Neuronal stem cell (in vitro differentiated cells): Measurements from ENCODE around the gene UGT1A7.
"Not testable (repeated sequence)": the region's sequence is repeated elsewhere in the genome, so short reads cannot be mapped to it uniquely, and the experiment has no call there.

ENCODE experiments used
- DNase-seq: peaks from one replicate; pipeline ENCODE4 v3.0.0-alpha.2; 2013; ENCODE audit warnings: low spot score
- H2AFZ ChIP-seq: one replicate; pipeline ENCODE4 v1.6.1; 2013; ENCODE audit warnings: mild to moderate bottlenecking, low read length, inconsistent platforms
- H2AK5ac ChIP-seq: 2 replicates; pipeline ENCODE4 v1.6.1; 2013; ENCODE audit warnings: low read depth, mild to moderate bottlenecking, inconsistent platforms, low read length, moderate library complexity, mixed read lengths
- H2BK120ac ChIP-seq: 2 replicates; pipeline ENCODE4 v1.6.1; 2013; ENCODE audit warnings: low read depth, mild to moderate bottlenecking, inconsistent platforms, low read length, moderate library complexity, mixed read lengths
- H2BK12ac ChIP-seq: one replicate; pipeline ENCODE4 v1.6.1; 2013; ENCODE audit warnings: low read length, inconsistent platforms
- H2BK15ac ChIP-seq: 2 replicates; pipeline ENCODE4 v1.6.1; 2013; ENCODE audit warnings: mild to moderate bottlenecking, low read length, inconsistent platforms, mixed read lengths
- H2BK5ac ChIP-seq: one replicate; pipeline ENCODE4 v1.6.1; 2013; ENCODE audit warnings: inconsistent platforms, mild to moderate bottlenecking, low read length, moderate library complexity
- H3K14ac ChIP-seq: one replicate; pipeline ENCODE4 v1.6.1; 2013; ENCODE audit warnings: low read length, inconsistent platforms
- H3K18ac ChIP-seq: 2 replicates; pipeline ENCODE4 v1.6.1; 2013; ENCODE audit warnings: low read length, inconsistent platforms
- H3K23ac ChIP-seq: 2 replicates; pipeline ENCODE4 v1.6.1; 2013; ENCODE audit warnings: low read depth, mild to moderate bottlenecking, mixed read lengths, low read length, inconsistent platforms; ENCODE audit not compliant: poor library complexity
- H3K27ac ChIP-seq: replicated peaks from 3 replicates; pipeline ENCODE4 v1.5.1; 2013; ENCODE audit warnings: low read length, inconsistent platforms
- H3K27me3 ChIP-seq, 3 experiments: 2 replicates each; pipeline ENCODE4 v1.6.1; 2013; ENCODE audit warnings: low read length in 3 of 3, mild to moderate bottlenecking in 2 of 3, inconsistent platforms in 1 of 3, low read depth in 1 of 3, mixed read lengths in 1 of 3, moderate library complexity in 1 of 3; ENCODE audit not compliant: control insufficient read depth in 3 of 3, insufficient read depth in 3 of 3
- H3K36me3 ChIP-seq, 2 donors: replicated peaks in 1 of 2; 2 replicates each; pipeline ENCODE4 v1.6.1; 2013; ENCODE audit warnings: low read length in 2 of 2; ENCODE audit not compliant: control insufficient read depth in 2 of 2, insufficient read depth in 2 of 2
- H3K4ac ChIP-seq: 2 replicates; pipeline ENCODE4 v1.6.1; 2013; ENCODE audit warnings: inconsistent platforms, mild to moderate bottlenecking, low read length, moderate library complexity
- H3K4me1 ChIP-seq, 2 donors: 1 replicate in 1 of 2; 2 replicates in 1 of 2; pipeline ENCODE4 v1.6.1; 2013; ENCODE audit warnings: low read length in 2 of 2, low read depth in 1 of 2; ENCODE audit not compliant: control insufficient read depth in 2 of 2, insufficient read depth in 1 of 2
- H3K4me2 ChIP-seq: one replicate; pipeline ENCODE4 v1.6.1; 2013; ENCODE audit warnings: mild to moderate bottlenecking, low read length, inconsistent platforms; ENCODE audit not compliant: insufficient read depth, poor library complexity, severe bottlenecking
- H3K4me3 ChIP-seq, 2 donors: 2 replicates each; pipeline ENCODE4 v1.5.1; 2013; ENCODE audit warnings: low read length in 2 of 2, mild to moderate bottlenecking in 2 of 2, inconsistent platforms in 1 of 2, moderate library complexity in 1 of 2
- H3K79me1 ChIP-seq: one replicate; pipeline ENCODE4 v1.6.1; 2013; ENCODE audit warnings: low read depth, mild to moderate bottlenecking, inconsistent platforms, low read length, moderate library complexity
- H3K9ac ChIP-seq: one replicate; pipeline ENCODE4 v1.6.1; 2013; ENCODE audit warnings: mild to moderate bottlenecking, low read depth, low read length, inconsistent platforms; ENCODE audit not compliant: poor library complexity
- H3K9me3 ChIP-seq, 2 donors: replicated peaks in 1 of 2; 2 replicates each; pipeline versions ENCODE3 to v1.6.1; 2013; ENCODE audit warnings: low read length in 2 of 2, mild to moderate bottlenecking in 2 of 2, inconsistent platforms in 1 of 2, low read depth in 1 of 2, mixed read lengths in 1 of 2, moderate library complexity in 1 of 2; ENCODE audit not compliant: control insufficient read depth in 2 of 2, insufficient read depth in 1 of 2
- H4K8ac ChIP-seq: one replicate; pipeline ENCODE4 v1.6.1; 2013; ENCODE audit warnings: low read depth, mild to moderate bottlenecking, inconsistent platforms, low read length, moderate library complexity
- H4K91ac ChIP-seq: one replicate; pipeline ENCODE4 v1.6.1; 2013; ENCODE audit warnings: low read length, low read depth, mild to moderate bottlenecking, inconsistent platforms; ENCODE audit not compliant: poor library complexity
- WGBS, 2 donors: extraction: QIAGEN DNeasy Blood & Tissue Kit; methylation state at CpG; one replicate each; pipeline ENCODE4 v1.1.7; 2013; ENCODE audit warnings: missing lambda C conversion rate in 2 of 2, mixed read lengths in 1 of 2; ENCODE audit not compliant: insufficient read length in 2 of 2, insufficient replicate concordance in 1 of 2; ENCODE audit errors: extremely low coverage in 2 of 2; 5-methylcytosine and 5-hydroxymethylcytosine counted together

Gene UGT1A7

DNA sequence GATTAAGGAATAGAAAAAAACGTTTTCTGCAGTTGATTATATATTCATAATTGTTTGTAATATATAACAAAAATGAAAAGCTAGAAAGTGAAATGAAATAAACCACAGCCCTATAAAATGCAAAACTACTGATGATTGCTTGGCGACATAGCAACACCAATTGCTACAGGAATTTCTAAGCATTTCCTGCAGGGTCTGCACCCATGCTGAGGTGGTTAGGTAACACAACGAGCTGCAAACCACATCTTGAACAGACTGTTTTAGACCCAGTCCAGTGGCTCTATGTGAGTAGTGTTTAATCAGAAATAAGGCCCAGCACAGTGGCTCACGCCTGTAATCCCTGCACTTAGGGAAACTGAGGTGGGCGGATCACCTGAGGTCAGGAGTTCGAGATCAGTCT is 27.2 kb upstream of the UGT1A7 start:
- no peak for DNase-seq
- no peaks in the 10 kb centered on the region for H3K4me1 ChIP-seq
- no peak overlapping the region for H4K91ac ChIP-seq
- no peak overlapping the region for H2BK120ac ChIP-seq
- no peak overlapping the region for H3K14ac ChIP-seq
- H3K36me3 ChIP-seq, result no peaks in the 10 kb centered on the region
- no peak overlapping the region for H3K23ac ChIP-seq
- no peak overlapping the region for H3K18ac ChIP-seq
- no peak overlapping the region for H3K4me2 ChIP-seq
- no peak overlapping the region for H3K27ac ChIP-seq
- H2BK15ac ChIP-seq, result no peak overlapping the region
- H3K4me3 ChIP-seq, result no peak overlapping the region
- H3K27me3 ChIP-seq, result peaks cover 0 to 4% (median 0%) of the 10 kb centered on the region in 3 experiments
- H2BK12ac ChIP-seq, result no peak overlapping the region
- WGBS, 2 donors, result no CpG with 5 or more reads among the region's 6 CpGs
- no peak overlapping the region for H3K4ac ChIP-seq
- H3K79me1 ChIP-seq, result no peaks in the 10 kb centered on the region
- no peak overlapping the region for H3K9ac ChIP-seq
- no peak overlapping the region for H2AFZ ChIP-seq
- H2BK5ac ChIP-seq, result no peak overlapping the region
- H3K9me3 ChIP-seq, result no peaks in the 10 kb centered on the region
- no peak overlapping the region for H2AK5ac ChIP-seq
- H4K8ac ChIP-seq, result no peak overlapping the region

DNA sequence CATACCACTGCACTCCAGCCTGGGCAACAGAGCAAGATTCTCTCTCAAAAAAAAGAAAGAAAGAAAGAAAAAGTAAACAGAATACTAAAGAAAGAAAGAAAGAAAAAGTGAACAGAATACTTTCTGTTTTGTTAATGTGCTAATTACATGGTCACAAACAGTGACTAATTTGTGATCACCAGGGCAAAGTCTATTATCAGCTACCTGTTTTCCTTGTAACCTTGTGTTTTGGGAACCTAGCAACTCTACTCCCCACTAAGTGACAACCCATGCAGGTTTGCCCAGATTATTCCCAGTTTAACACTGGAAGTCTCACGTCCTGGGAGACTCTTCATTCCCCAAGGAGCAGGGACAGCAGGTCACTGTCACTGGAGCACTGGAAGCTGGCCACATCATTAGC is 26.7 kb upstream of the UGT1A7 start:
- Histone ChIP-seq H3K79me1 (no peaks in the 10 kb centered on the region), H4K8ac (no peak overlapping the region), H3K9me3 (no peaks in the 10 kb centered on the region), H3K4ac (no peak overlapping the region), H3K27me3 (peaks cover 0 to 4% (median 0%) of the 10 kb centered on the region in 3 experiments), H3K27ac (no peak overlapping the region), H3K18ac (no peak overlapping the region), H2BK120ac (no peak overlapping the region), H3K4me2 (no peak overlapping the region), H2AFZ (no peak overlapping the region), H2BK12ac (no peak overlapping the region), H3K4me1 (no peaks in the 10 kb centered on the region), H2AK5ac (no peak overlapping the region), H3K23ac (no peak overlapping the region), H3K36me3 (no peaks in the 10 kb centered on the region), H3K4me3 (no peak overlapping the region), H2BK15ac (no peak overlapping the region), H4K91ac (no peak overlapping the region), H3K14ac (no peak overlapping the region), H2BK5ac (no peak overlapping the region), H3K9ac (no peak overlapping the region)
- no peak for DNase-seq
- no CpG with 5 or more reads among the region's 1 CpG for WGBS, 2 donors

DNA sequence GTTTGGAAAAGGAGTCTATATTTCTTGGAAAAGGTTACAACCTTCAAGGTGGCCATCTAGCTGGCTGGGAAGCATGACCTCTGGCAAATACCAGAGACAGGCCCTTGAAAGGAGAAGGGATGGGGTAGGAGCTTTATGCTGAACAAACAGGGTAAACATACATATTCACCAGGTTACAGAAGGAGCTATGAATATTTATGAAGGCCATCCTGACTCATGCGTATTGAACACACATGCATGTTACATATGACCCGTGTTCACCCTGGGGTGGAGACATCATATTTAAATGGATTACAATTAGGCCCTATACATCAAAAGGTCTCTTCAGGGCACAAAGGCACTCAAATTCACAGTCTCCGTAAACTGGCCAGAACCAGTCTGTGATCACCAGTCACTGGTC is 25.8 kb upstream of the UGT1A7 start:
- not testable (repeated sequence) for H3K9ac ChIP-seq, H3K27me3 ChIP-seq, H3K79me1 ChIP-seq, H3K9me3 ChIP-seq, H2BK12ac ChIP-seq, H3K18ac ChIP-seq, H3K14ac ChIP-seq, H3K4me2 ChIP-seq, H3K36me3 ChIP-seq, H3K4me3 ChIP-seq, H4K91ac ChIP-seq, H2BK120ac ChIP-seq, H2AK5ac ChIP-seq, H3K4me1 ChIP-seq, H2BK5ac ChIP-seq, H3K4ac ChIP-seq, H4K8ac ChIP-seq, DNase-seq, H2BK15ac ChIP-seq, H3K23ac ChIP-seq, H3K27ac ChIP-seq
- peak overlapping the region; percentile 60 for H2AFZ ChIP-seq
- no CpG with 5 or more reads among the region's 3 CpGs for WGBS, 2 donors

DNA sequence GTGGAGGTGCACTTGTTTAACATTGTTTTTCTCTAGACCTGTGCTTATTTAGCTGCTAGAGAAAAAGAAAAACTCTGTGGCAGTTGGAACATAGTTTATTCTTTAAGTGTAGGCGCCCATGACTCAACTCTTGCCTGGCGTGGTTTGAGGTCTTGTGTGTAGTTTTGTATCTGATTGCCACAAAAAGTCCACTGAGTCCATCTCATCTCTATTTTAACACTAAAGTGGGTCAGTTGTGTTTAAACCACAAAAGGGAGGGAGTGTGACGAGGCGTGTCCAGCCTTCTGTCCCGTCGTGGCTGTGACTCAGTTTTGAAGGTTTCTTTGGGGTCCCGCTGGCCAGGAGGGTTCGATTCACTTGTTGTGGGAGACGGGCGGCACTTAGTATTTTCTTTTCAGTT is 25.3 kb upstream of the UGT1A7 start:
- no CpG with 5 or more reads among the region's 10 CpGs for WGBS, 2 donors

More for the DNA sequence above, 25.3 kb upstream of the UGT1A7 start:
- Histone ChIP-seq H3K79me1 (no peaks in the 10 kb centered on the region), H3K36me3 (no peaks in the 10 kb centered on the region), H2BK120ac (no peak overlapping the region), H3K18ac (no peak overlapping the region), H2BK5ac (no peak overlapping the region), H3K27me3 (no peaks in the 10 kb centered on the region), H3K4ac (no peak overlapping the region), H2AFZ (peak overlapping the region; percentile 60), H2BK15ac (no peak overlapping the region), H3K4me3 (no peak overlapping the region), H3K23ac (no peak overlapping the region), H4K91ac (no peak overlapping the region), H3K27ac (no peak overlapping the region), H3K14ac (no peak overlapping the region), H3K4me2 (no peak overlapping the region), H3K9me3 (no peaks in the 10 kb centered on the region), H2AK5ac (no peak overlapping the region), H3K9ac (no peak overlapping the region), H3K4me1 (no peaks in the 10 kb centered on the region), H4K8ac (no peak overlapping the region), H2BK12ac (no peak overlapping the region)
- DNase-seq, result no peak
